ENCODE measurements around the gene SPATA46.

DNA sequence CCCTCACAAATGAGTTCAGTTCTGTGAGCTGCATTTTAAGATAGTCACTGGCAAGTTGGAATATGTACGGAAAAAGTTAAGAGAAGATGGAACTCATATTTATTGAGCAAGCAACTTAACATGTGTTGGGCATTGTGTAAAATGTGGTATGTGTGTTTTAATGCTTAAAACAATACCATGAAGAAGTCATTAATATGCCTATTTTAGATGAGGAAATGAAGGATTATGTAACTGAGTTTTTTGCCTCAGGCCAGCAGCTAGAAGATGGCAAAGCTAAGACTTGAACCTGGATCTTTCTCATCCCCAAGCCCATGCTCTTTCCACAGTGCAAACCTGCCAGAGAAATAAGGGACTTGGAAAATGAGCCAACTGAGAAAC is 48.9 kb downstream of the SPATA46 start:
- no peak for TF ChIP-seq POLR2A (IDR thresholded peaks at IDR 0.05)
- no peak for TF ChIP-seq CTCF (IDR thresholded peaks at IDR 0.05)
- no peak for TF ChIP-seq EP300 (IDR thresholded peaks at IDR 0.05)
- TF ChIP-seq POLR2AphosphoS5 (IDR thresholded peaks at IDR 0.05), result no peak

Data from stomach (tissue), 4 donors.